NCI-H2227 (cell line): ENCODE measurements around the gene CISH.
A peak's percentile ranks its signal among the peaks of the same experiment; 100 is the strongest.

Source experiments
- DNase-seq: peaks from one replicate; lab custom pipeline; 2025; ENCODE audit not compliant: unreplicated experiment; lab: John Stamatoyannopoulos, UW

The CISH gene

DNA sequence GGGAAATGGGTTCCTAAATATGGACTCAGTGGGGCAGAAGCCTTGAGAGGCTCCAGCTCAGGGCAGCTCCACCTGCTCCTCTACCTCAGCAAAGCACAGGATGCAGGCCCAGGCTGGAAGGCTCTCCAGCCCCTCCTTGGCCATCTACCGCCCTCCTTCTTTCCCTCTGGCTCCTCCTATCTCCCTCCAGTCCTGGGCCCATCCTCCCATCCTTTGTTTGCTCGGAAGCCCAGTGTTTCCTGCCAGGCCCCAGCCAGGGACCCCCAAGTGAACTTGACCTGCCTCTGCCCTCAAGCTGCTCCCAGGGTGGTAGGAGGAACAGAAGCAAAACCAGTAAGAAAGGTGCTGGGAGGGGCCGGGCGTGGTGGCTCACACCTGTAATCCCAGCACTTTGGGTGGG lies 25.4 kb upstream of the CISH start:
- DNase-seq: no peak

DNA sequence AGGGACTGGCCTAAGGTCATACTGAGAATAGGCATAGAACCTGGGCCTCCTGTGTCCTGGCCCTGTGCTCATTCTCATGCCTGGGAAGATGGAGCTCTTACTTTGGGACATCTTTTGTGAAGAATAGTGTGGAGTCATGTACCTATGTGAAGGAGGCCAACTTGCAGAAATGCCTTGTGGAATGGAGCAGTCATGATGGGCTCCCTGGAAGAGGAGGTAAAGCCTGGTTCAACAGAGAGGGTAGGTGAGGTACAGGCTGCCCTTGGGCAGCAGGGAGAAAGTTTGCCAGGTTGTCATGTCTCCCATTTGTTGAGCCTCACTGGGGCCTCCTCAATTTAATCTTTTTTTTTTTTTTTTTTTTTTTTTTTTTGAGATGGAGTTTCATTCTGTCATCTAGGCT lies 23.5 kb upstream of the CISH start:
- no peak for DNase-seq

GRCh38 chr3:50633230-50633790 lies 21.7 kb upstream of the CISH start:
- DNase-seq: no peak

GRCh38 chr3:50632450-50632849 lies 20.9 kb upstream of the CISH start:
- DNase-seq: no peak

- peak; percentile 48 for DNase-seq
These were observed 19.3 kb upstream of the CISH start for GRCh38 chr3:50630877-50631276.

DNA sequence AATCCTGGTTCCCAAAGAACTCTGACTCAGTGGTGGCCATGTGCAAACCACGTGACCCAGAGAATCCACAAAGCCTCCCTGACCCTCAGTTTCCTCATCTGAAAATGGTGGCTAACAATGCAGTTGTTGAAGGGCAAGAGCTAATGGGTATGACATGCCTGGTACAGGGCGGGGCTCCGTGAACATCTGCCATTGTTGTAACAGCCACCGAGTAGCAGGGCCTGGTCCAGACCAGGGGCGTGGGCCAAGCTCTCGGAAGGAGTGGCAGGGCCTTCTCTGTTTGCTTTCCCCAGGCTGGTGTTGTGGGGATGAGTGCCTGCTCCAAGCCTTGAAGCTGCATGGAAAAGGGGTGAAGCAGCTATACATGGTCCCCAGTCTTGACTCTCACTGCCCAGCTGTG lies 18.8 kb upstream of the CISH start:
- no peak for DNase-seq

DNA sequence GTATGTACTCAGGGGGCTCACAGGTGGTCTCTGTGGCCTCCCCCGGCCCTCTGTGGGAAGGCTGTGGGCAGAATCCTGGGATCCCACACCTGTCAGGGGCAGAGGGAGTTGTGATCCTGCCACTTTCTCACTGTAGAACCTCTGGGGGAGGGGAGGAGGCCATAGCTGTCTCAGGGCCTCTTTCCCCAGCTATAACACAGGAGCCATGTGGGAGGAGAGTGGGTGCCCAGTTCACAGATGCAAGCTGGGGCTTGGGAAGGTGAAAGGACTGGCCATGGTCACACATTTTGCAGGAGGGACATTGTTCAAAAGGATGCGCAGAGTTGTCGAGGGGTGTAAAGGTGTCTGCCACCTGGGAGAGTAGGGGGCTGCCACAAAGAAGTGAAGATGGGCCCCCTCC lies 17.0 kb upstream of the CISH start:
- DNase-seq: no peak

GRCh38 chr3:50627407-50628051 lies 16.0 kb upstream of the CISH start:
- peak; percentile 26 for DNase-seq

DNA sequence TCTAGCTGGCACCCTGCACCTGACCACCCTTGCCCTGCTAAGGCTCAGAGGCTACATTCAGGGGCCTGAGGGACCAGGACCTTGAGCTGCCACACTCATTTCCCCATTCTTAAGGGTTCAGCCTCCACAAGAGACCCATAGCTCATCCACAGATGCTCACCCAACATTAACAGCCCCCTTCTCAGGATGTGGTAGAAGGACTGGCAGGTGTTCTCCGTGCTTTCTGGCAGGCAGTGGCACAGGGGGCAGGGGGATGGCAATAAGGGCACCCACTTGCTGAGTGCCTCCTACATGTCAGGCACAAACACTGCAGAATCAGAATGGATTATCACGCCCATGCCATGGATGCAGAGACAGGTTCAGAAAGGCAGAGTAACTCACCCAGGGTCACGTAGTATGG lies 14.8 kb upstream of the CISH start:
- DNase-seq: no peak

DNA sequence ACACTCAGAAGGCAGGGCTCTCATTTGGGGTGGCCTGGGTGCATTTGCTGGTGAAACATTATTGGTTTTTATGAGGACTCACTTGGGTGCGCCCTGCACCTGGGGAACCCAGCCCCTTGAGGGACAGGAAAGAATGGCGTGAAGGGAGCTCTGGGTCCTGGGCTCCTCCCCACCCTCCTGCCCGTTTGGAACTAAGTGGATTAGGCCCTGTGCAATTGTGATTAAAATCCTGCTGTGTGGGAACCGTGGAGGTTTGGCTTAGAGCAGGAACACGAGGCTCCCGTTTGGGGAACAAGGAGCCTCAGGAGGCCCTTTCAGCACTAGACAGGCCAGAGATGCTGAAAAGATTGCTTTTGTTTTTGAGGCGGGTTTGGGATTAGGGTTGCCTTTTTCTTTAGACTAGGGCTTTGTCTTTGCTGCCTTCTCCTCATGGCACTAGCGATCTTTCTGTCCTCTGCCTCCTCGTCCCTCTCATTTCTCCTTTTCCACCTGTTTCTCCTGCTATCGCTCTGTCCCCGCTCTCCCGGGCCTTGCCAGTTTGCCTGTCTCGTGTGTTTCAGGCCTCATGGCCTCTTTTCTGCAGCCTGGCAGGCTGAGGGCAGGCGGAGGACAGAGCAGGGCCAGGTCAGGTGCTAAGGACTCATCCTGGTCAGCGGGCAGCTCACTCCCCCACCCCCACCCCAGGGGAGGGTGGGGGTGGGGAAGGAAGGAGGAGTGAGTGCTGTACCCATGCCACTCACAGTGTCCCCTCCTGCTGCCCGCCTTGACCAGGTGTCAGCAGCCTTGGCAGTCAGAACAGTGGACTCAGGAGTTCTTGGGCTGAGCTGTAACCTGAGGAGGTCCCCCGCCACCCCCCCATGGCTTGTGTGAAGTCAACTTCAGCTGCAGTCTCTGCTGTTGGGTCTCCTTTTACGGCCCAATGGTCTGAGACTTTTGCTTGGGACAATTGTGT lies 13.9 kb upstream of the CISH start:
- no peak for DNase-seq

DNA sequence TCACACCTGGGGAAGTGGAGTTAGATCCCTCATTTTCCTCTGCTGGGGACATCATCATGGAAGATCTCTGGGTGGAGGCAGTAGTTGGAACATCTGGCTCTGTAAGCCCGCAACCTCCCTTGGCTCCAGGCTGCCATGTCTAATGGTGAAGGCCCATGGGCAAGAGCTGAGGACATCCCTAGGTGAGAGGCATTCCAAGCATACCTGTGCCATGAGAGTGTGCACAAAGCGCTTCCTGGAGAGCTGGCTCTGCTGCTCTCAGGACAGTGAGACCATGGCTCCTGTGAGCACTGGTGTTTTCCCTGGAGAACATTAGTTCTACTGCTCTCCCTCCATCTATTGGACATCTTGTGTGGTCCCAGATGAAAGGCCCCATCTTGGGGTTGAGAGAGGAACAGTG lies 13.1 kb upstream of the CISH start:
- DNase-seq: no peak

DNA sequence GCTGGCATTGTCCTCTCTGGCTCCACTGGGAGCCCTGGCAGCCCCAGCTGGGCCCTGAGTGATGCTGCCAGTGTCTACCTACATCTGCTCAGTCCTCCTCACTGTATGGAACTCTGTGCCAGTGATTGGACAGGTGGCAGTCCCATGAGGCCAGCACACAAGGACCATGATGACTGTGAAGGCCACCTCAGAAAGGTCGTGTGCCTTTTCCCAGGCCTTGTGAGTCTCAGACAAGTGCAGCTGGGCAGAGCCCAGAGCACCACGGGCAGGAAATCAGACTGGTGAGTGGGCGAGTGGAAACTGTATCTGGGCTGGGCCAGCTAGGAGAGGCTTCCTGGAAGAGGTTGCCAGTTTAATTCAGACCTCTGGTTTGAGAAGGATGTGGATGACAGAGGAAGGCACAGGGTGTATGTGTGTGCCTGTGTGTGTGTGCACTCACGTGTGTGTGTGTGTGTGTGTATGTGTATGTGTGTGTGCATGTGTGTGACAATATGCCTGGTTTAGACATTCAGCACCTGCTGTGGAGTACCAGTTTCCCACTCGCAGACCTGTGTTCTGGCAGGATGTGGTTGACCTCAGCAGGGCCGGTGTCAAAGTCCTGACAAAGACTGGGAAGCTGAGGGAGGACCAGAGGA lies 12.4 kb upstream of the CISH start:
- DNase-seq: no peak

- DNase-seq: no peak
These were observed 11.3 kb upstream of the CISH start for GRCh38 chr3:50622881-50623280.

- no peak for DNase-seq
These were observed 9.2 kb upstream of the CISH start for GRCh38 chr3:50620820-50621219.

DNA sequence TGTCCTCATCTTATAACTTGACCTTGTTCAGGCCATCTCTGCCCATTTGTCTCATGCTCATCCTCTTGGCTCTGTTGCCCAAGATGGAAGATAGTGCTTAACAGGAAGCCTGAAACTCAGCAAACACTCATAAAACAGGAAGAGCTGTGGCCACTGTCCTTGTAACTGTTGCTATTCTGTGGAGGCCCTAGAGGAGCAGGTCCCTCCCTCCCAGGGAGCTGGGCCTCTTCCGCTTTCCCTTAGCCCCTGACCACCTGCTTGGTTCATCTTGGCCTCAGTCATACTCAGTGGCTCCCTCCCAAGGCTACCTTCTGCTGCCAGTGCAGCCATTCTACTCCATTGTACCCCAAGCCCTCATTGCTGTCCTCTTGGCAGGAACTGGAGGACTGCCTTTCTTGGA lies 8.8 kb upstream of the CISH start:
- DNase-seq: no peak

- DNase-seq: no peak
These were observed 6.4 kb upstream of the CISH start for GRCh38 chr3:50617911-50618481.

GRCh38 chr3:50617096-50617791 lies 5.7 kb upstream of the CISH start, which contains the start of gene MAPKAPK3:
Gene MAPKAPK3, plus strand, starts transcription at chr3:50617151. Its CDS starts 415 bp downstream, at chr3:50617566.
- peak; percentile 51 for DNase-seq

GRCh38 chr3:50616770-50617095 lies 5.2 kb upstream of the CISH start:
- DNase-seq: peak; percentile 88

DNA sequence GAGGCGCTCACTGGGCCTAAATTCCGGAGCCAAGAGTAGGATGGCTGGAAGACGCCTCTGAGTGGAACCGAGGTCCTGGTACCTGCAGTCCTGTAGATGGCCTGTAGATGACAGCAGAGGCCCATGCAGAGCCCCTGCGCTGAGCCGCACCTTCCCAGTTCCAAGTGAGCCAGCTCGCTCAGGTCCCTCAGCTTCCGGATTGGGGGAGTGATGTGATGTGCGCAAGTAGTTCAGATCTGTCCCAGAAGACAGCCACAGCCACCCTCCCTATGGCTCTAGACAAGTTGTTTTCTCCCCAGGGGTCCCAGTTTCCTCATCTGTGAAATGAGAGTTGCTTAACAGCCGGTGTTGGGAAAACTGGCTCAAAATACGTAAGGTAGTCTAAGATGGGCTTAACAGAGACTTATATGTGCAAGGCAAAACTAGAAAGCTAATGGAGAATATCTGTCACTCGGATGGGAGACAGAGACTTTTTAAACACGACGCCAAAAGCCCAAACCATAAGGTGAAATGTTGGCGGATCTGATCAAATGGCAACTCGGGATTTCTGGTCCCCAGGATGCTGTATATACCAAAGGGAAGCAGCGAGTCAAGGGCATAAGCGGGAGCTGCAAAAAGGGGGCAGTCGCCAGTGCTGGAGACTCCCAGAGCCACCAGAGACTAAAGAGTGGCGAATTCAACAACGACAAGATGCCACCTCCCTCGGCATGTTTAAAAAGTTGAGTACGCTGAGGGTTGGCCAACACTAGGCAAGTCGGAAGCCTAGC lies 4.6 kb upstream of the CISH start:
- DNase-seq: peak; percentile 88

DNA sequence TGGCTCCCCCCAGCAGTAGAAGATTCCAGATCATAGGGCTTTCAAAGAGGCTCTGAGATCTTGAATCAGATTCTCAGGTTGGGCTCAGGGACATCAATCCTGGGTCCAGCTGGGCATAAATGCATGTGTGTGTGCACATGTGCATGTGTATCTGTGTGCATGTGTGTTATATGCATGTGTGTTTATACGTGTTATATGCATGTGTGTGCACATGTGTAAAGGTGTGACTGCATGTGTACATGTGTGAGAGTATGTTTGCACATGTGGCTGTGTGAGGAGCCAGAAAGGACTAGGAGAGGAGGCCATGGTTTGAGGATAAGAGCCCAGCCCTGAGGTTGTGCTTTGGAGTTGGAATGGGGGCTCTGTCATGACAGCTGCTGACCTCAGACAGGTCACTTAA lies 3.6 kb upstream of the CISH start:
- DNase-seq: no peak
